SKM-1 treated with dmso at 0.1 percent for 144 hours (cell line): ENCODE results near the gene CDH4.

Source experiments
- DNase-seq: peaks from one replicate; lab custom pipeline; 2025; ENCODE audit not compliant: unreplicated experiment; lab: John Stamatoyannopoulos, UW

The CDH4 gene

GRCh38 chr20:61682114-61682995 lies 430.3 kb downstream of the CDH4 start:
- no peak for DNase-seq

GRCh38 chr20:61682996-61683681 lies 431.1 kb downstream of the CDH4 start:
- no peak for DNase-seq

GRCh38 chr20:61683721-61684120 lies 431.7 kb downstream of the CDH4 start:
- no peak for DNase-seq

- no peak for DNase-seq
Measured at GRCh38 chr20:61684136-61684535, 432.1 kb downstream of the CDH4 start.

GRCh38 chr20:61684583-61685235 lies 432.6 kb downstream of the CDH4 start:
- no peak for DNase-seq

DNA sequence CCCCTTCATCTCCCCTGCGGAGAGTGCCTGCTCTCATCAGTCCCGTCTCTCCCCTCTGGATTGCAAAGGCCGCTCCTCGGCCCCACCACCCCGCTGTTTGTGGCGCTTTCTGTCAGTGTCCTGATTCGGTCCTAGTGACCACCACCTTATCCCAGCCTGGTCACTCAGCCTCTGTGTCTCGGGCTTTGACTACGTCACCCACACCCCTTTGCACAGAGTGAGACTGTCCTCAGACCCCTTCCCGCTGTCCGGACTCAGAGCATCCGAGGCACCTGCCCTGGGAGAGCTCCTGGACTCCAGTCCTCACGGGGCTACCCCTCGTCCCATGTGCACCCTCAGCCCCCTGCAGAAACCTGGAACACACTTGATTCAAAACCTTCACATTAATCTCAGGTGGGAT lies 433.4 kb downstream of the CDH4 start:
- DNase-seq = no peak

GRCh38 chr20:61686051-61686936 lies 434.2 kb downstream of the CDH4 start:
- DNase-seq = no peak

GRCh38 chr20:61688411-61688810 lies 436.4 kb downstream of the CDH4 start:
- DNase-seq = no peak

DNA sequence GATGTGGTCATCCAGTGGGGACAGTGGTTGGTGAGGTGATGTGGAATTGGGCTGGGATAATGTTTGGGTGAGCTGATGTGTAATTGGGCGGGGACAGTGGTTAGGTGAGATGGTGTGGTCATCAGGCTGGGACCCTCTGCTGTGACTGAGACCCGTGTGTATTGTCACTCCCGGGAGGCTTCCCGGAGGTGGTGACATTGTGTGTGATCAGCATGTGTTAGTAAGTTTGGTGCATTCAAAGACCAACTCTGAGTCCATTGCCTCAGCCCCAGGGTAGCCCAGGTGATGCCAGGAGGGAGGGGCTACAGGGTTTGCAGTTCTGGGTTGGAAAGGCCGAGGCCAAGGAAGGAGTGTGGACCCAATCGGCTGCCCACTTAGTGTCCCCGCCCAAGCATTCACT lies 438.1 kb downstream of the CDH4 start:
- DNase-seq = no peak

- DNase-seq = no peak
Measured at GRCh38 chr20:61690993-61691838, 439.2 kb downstream of the CDH4 start.

- no peak for DNase-seq
Measured at GRCh38 chr20:61691978-61692377, 439.9 kb downstream of the CDH4 start.

- DNase-seq = no peak
Measured at GRCh38 chr20:61692479-61692878, 440.4 kb downstream of the CDH4 start.

DNA sequence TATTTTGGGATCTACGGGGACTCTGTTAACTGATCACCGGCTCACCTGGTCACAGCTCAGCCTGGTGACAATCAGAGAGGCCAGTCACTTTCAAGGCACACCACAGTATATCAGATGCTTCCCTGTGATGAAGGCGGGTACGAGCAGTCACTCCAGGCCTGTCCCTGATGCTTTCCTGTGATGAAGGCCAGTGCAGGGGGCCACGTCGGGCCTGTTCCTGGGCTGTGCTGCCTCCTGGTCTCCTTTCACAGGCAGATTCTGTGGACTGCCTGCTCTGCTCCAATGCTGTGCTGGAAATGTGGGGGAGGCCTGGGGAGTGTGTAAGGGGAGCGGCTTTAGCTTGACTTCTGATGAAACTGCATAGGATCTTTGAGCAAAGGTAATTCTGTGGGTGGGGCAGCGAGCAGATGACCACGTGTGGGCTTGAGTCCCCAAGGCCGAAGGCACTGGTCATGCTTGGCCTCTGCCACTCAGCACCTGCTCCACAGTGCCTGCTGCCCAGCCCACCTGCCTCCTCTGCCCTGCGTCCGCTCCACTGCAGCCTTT lies 441.1 kb downstream of the CDH4 start:
- no peak for DNase-seq

GRCh38 chr20:61694682-61695081 lies 442.6 kb downstream of the CDH4 start:
- no peak for DNase-seq

DNA sequence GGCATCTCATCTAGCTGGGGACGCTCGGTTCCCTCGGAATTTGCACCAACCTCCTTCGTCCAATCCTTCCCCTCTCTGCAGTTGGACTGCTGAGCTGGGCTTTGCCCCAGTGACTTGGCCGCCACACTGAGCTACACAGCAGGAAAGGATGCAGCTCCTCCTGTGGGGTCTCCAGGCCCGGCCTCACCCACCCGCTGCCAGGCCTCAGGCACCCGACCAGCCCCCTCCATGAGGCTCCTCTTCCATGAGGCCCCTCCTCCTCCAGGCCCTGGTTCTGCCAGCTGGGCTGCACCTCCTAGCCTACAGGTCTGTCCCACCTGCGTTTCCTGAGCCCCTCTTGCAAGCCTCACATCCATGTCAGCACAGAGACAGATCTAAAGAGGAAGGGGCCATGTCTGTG lies 443.7 kb downstream of the CDH4 start:
- no peak for DNase-seq

- no peak for DNase-seq
Measured at GRCh38 chr20:61696181-61696735, 444.2 kb downstream of the CDH4 start.

DNA sequence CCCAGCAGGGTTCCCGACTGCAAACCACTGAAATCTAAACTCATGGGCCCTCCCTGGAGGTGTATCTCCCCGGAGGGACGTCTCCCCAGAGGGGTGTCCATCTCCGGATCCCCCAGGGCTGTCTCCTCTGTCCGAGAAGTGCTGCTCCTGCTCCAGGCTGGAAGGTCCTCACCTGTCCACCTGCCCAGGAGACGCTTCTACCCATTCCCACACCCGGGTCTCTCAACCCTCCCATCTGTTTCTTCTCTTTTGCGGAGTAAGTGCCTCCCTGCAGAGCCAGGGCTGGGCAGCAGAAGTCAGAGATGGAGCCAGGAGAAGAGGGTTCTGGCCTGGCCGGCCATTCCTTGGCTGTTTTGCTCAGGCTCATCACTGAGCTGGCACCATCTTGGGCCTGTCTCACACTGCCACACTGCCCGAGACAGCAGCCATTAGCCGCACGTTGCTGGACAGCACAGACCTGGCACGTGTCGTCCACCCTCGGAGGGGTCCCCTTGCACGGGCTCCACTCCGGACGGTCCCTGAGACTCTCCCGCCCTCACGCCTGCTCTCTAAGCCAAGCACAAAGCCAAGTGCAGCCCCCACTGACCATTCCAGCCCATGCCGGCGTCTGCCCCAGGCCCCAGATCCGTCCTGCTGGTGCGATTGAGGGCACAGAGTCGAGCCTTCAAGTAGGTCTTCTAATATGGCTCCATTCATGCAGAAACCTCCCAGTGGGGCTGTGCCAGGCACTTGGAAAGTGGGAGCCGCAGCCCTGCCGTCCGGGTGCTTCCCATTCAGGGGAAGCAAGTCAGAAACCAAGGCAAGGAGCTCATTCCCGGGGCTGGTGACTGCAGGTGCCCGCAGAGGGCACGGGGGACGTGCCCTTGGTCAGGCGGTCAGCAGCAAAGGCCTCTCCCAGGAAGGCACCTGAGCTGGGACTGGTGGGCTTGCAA lies 445.9 kb downstream of the CDH4 start:
- DNase-seq = no peak
